HG02970 (cell line): ENCODE results near the gene IL5.
A peak's percentile ranks its signal among the peaks of the same experiment; 100 is the strongest.
"Not testable (repeated sequence)": the region's sequence is repeated elsewhere in the genome, so short reads cannot be mapped to it uniquely, and the experiment has no call there.

ENCODE experiments used
- ATAC-seq: cut with Tn5 transposase; IDR thresholded peaks from one replicate; pipeline ENCODE4 v1.9.1; 2021; ENCODE audit warnings: mild to moderate bottlenecking, moderate library complexity, moderate number of reproducible peaks; ENCODE audit not compliant: unreplicated experiment, low FRiP score

Gene IL5

DNA sequence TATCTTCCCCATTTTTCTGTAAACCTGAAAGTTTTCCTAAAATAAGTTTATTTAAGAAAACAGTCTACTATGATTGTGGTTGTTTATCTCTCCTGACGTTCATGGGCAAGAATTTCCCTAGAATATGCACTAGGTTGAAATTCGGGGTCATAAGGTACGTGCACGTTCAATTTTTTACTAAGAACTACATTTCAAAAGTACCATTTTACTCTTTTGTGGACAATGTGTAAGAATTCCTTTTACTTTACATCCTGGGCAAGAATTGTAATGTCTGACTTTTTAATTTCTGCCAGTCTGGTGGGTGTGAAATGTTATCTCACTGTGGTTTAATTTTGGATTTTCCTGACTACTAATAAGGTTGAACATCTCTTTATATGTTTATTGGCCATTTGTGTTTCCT, 12.4 kb downstream of the IL5 start:
- no peak for ATAC-seq

- ATAC-seq: no peak
These were observed 14.3 kb downstream of the IL5 start for GRCh38 chr5:132528866-132529634.

DNA sequence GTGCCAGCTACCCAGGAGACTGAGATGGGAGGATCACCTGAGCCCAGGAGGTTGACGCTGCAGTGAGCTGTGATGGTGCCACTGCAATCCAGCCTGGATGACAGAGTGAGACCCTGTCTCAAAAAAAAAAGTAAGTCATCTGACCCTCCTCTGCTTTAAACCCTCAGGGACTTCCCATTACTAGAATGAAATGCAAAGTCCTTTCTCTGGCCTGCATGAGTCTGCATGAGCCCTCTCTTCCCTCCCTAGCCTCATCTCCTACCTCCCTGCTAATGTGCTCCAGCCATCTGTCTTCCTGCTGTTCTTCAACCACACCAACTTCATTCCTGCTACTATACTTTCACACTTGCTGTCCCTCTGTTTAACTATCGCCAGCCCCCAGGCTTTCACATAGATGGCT, 15.3 kb downstream of the IL5 start:
- ATAC-seq: no peak

GRCh38 chr5:132526974-132527564, 16.3 kb downstream of the IL5 start:
- no peak for ATAC-seq

DNA sequence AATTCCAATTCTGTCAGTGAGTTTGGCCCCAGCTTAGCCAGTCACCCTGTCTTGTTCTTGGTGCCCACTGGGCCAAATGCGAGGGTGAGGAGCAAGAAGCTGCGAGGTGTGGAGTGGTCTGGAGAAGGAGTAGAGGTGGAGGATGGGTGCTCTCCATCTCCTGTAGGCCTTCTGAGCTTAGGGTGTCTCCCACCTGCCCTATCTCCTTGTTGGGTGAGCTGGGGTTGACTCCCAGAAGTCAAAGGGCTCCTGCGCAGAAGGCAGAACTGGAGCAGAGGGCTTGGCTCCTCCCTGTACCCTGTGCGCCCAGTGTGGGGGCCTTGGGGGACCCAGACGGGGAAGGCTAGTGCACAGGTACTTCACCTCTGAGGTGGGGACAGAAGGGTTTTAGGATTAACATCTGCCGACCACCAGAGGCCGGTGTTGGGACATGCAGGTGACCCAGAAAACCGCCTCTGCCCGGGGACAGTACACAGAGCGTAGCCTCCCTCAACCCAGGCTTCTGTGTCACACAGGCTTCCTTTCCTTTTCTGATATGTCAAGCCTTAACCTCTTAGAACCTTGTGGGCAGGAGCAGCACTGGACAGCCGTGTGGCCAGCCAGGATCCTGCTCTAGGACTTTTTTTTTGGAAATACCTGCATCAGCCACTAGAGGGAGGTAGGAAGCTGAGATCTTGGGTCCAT, 16.9 kb downstream of the IL5 start:
- no peak for ATAC-seq

- ATAC-seq: peak; percentile 64
These were observed 18.0 kb downstream of the IL5 start for GRCh38 chr5:132525299-132525724.

GRCh38 chr5:132524877-132525276, 18.4 kb downstream of the IL5 start:
- not testable (repeated sequence) for ATAC-seq

GRCh38 chr5:132522067-132522466, 21.3 kb downstream of the IL5 start:
- not testable (repeated sequence) for ATAC-seq

DNA sequence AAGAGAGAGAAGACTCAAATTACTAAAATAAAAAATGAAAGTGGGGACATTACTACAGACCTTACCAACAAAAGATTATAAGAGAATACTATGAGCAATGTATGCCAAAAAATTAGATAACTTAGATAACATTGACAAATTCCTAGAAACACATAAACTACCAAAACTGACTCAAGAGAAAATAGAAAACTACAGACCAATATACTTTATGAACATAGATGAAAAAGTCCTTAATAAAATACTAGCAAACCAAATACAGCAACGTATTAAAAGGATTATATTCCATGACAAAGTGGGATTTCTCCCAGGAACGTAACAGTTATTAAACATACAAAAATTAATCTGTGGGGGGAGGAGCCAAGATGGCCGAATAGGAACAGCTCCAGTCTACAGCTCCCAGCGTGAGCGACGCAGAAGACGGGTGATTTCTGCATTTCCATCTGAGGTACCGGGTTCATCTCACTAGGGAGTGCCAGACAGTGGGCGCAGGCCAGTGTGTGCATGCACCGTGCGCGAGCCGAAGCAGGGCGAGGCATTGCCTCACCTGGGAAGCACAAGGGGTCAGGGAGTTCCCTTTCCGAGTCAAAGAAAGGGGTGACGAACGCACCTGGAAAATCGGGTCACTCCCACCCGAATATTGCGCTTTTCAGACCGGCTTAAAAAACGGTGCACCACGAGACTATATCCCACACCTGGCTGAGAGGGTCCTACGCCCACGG, 29.5 kb downstream of the IL5 start:
- not testable (repeated sequence) for ATAC-seq

GRCh38 chr5:132510076-132510475, 33.2 kb downstream of the IL5 start:
- no peak for ATAC-seq

DNA sequence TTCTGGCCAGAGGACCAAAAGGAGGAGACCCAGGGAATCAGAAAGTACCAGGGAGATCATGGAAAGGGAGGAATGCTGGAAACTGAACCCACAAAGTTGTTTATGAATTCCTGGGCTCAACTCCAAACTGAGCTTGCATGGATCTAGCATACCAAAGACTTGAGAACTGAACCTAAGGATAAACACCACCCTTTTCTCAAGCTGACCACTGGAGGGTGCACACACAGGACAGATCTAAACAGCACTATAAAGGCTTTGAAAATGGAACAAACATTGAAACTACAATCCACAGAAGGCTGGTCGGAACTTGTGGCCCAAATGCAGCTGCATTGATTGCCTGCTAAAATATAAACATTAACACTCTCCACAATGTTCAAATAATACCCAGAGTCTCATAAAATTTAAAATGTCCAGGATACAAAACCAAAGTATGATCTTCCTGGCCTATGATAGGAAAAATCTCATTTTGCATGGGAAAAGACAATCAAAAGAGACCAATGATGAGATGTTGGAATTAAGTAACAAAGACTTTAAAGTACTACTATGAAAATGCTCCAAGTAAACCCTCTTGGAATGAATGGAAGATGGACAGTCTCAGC, 37.1 kb downstream of the IL5 start:
- no peak for ATAC-seq

GRCh38 chr5:132505641-132506040, 37.7 kb downstream of the IL5 start:
- no peak for ATAC-seq

DNA sequence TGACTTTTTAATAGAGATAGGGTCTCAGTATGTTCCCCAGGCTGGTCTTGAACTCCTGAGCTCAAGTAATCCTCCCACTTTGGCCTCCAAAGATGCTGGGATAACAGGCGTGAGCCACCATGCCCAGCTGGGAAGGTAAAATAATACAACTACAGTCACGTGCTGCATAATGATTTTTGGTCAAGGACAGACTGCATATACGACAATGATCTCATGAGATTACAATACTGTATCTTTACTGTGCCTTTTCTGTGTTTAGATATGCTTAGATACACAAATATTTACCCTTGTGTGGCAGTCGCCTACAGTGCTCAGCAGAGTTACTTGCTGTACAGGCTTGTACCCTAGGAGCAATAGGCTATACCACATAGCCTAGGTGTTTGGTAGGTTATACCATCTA, 38.6 kb downstream of the IL5 start:
- ATAC-seq: no peak

DNA sequence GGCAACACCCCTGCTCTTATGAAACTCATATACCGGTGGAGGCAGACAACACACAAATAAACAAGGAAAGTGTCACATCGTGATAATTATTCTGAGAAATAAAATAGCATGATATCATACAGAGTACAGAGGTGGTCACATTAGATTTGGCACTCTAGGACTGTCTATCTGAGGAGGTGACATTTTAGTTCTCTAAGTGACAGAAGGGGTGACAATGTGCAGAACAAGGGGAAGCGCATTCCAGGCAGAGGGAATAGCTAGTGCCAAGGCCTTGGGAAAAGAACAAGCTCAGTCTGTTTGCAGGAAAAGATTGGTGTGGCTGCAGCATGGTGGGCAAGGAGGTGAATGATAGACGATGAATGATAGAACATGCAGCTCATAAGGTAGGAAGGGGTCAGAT, 40.1 kb downstream of the IL5 start:
- ATAC-seq: no peak

DNA sequence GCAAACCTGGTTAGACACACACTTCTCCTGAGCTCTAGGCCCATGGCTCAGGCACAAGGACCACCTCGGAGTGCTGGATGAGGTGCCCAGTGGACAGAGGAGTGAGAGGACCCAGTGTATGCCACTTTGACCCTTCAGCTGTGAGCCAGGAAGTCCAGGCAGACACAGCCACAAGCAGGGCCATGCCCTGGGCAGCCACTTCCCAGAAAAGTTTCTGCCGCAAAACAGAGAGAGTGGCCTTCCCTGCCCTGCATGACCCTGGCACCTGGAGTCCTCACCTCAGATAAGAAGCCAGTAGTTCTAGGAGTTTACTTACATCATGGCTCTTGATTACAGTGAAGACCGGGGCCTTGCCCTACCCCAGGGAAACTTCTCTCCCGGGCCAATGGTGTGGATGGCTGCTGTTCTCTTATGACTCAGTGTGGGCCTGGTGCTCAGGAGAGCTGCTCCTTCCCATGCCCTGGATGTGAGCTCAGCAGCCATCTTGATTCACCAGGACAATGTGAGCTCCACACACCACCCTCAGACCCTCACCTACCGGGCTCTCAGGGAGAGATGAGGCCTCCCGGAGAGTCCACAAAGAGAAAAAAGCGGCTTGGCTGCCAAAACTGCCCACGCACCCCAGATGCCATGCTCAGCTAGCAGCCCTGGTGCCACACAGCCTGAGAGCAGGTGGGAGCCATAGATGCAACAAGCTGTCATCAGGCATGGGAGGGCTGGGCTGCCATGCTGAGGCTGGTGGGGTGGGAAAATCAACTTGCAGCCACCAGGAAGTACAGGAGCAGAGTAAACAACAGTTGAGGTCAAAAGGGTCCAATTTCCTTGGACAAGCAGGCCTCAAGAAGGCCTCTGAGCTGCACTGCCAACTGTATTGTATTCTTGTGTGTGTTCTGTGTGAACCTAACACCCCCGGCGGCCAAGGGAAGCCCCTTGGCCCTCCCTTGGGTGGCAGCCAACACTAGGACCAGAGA, 41.1 kb downstream of the IL5 start:
- ATAC-seq: no peak

DNA sequence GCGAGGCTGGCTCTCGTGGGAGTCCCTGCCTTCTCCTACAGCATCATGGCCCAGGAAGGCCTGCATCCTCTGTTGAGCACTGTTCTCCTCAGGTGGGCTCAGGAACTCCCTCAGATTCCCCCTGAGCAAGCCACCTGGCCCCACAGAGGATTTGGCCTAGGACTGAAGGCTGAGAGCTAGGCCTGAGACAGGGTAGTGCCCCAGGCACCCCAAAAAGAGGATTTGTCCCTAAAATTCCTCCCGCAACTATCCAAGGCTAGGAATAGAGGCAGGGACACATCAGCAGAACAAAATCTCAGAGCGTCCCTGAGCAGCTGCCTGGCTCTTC, 41.7 kb downstream of the IL5 start:
- ATAC-seq: no peak

- ATAC-seq: peak; percentile 29
These were observed 42.2 kb downstream of the IL5 start for GRCh38 chr5:132500931-132501628.

GRCh38 chr5:132500244-132500930, 42.9 kb downstream of the IL5 start:
- ATAC-seq: no peak
